Epithelial cell of proximal tubule (primary cell): Measurements from ENCODE around the gene BMF. TPM values are rescaled to one million over a fixed set of nuclear protein-coding genes. Genes with fewer than 3 reads are reported as not detected.

Experiments used
- DNase-seq: peaks from one replicate; pipeline ENCODE4 v3.0.0-alpha.2; 2011; ENCODE audit warnings: low read depth
- H3K4me3 ChIP-seq: 2 replicates; pipeline ENCODE4 v1.5.1; 2011; ENCODE audit warnings: low read depth, mild to moderate bottlenecking, low read length
- total RNA-seq: library from RNA; depleted of rRNA; stranded (reverse); fragments of >200 nt; gene quantifications from 2 replicates; pipeline ENCODE4 v1.2.3, GENCODE V29; 2015
- TF ChIP-seq, protein P1 (sequence below): conservative IDR thresholded peaks from 2 replicates; pipeline ENCODE4 v1.5.1; 2012; ENCODE audit warnings: low read depth, mild to moderate bottlenecking, low read length

BMF gene
- total RNA-seq, 1 donor from 2014 or later, result 33.1 TPM

DNA sequence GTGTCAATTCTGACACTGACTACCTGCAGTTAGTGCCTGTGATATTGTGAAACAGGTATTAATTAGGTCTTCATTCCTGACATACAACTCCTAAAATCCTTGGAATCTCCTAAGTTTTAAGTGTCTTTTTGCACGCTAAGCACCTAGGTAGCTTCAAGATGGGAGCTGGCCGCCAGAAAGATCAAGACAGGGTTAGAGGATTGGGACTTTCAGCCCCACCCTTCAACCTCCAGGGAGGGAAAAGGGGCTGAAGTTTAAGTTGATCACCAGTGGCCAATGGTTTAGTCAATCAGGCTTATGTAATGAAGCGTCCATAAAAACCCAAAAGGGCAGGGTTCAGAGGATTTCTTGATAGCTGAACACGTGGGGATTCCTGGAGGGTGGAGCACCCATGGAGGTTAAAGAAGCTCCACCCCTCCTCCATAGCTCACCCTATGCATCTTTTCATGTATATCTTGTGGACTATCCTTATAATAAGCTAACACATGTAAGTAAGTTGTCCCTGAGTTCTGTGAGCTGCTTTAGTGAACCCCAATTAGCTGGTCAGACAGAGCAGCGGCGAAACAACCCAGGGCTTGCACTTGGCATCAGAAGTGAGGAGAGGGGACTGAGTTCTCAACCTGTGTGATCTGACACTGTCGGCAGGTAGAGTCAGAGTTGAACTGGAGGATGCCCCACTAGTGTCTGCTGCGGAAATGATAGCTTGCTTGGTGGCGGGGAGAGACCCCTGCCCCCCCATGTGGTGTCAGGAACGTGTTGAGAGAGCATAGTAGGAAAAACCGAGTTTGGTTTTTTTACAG lies 56.9 kb downstream of the BMF start:
- DNase-seq, result no peak
- TF ChIP-seq, protein P1, sequence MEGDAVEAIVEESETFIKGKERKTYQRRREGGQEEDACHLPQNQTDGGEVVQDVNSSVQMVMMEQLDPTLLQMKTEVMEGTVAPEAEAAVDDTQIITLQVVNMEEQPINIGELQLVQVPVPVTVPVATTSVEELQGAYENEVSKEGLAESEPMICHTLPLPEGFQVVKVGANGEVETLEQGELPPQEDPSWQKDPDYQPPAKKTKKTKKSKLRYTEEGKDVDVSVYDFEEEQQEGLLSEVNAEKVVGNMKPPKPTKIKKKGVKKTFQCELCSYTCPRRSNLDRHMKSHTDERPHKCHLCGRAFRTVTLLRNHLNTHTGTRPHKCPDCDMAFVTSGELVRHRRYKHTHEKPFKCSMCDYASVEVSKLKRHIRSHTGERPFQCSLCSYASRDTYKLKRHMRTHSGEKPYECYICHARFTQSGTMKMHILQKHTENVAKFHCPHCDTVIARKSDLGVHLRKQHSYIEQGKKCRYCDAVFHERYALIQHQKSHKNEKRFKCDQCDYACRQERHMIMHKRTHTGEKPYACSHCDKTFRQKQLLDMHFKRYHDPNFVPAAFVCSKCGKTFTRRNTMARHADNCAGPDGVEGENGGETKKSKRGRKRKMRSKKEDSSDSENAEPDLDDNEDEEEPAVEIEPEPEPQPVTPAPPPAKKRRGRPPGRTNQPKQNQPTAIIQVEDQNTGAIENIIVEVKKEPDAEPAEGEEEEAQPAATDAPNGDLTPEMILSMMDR, result no peak
- no peak overlapping the region for H3K4me3 ChIP-seq

DNA sequence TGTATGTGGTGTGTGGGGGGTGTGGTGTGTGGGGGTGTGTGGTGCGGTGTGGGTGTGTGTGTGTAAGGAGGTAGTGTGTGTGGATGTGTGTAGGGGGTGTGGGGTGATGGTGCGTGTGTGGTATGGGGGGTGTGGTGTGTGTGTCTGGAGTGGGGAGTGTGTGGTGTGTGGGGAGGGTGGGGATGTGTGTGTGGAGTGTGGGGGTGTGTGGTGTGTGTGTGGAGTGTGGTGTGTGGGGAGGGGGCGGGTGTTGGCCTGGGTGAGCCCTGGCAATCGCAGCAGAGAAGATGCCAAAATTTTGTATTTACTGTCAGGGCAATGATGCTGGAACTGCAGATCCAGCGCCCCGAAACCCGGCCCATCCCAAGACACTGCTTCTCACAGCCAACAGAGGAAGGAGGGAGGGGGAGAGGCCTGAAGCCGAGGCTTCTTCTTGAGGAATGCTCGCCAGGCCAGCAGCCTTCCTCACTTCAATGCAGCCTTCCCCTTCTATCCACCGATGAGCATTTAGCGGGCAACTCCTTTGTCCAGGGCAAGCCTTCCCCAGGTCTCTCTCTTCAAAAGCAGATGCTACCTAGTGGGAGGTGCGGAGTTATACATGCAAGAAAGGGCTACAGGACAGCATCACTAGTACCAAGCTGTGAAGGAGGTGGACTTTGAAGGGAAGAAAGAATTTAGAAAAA lies 57.8 kb downstream of the BMF start:
- DNase-seq, result no peak
- TF ChIP-seq, protein P1, result no peak
- no peak overlapping the region for H3K4me3 ChIP-seq

GRCh38 chr15:40048926-40049475 lies 59.7 kb downstream of the BMF start:
- H3K4me3 ChIP-seq, result no peak overlapping the region
- no peak for DNase-seq
- TF ChIP-seq, protein P1, result no peak

DNA sequence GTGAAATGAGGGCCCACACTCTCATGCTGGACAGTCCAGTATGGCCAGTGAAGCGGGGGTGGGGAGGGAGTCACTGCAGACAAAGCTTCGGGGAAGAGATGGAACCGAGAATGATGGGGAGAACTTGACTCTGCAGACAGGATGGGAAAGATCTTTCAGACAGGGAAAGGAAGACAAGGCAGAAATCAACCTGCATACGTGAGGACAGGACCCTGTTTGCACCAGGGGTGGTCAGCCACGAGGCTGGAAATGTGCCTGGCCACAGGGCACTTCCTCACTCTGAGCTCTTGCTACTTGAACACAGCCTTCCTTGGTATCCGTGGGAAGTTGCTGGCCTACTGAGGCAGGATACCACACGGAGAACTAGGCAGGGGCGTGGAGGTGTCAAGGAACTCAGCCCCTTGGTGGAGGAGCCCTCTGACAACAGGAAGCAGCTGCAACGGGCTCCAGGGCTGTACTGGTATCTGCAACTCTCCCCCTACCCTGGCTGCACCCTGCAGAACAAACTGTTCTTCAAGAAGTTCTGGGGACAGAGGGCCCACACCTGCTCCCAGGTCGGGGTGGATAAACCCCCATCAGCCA lies 60.4 kb downstream of the BMF start:
- DNase-seq, result no peak
- H3K4me3 ChIP-seq, result no peak overlapping the region
- TF ChIP-seq, protein P1, result no peak

- H3K4me3 ChIP-seq, result no peak overlapping the region
- TF ChIP-seq, protein P1, result no peak
- no peak for DNase-seq
These were observed 61.1 kb downstream of the BMF start for GRCh38 chr15:40047415-40048210.

GRCh38 chr15:40046721-40047414 lies 61.8 kb downstream of the BMF start:
- DNase-seq, result peak; percentile 63
- H3K4me3 ChIP-seq, result no peak overlapping the region
- TF ChIP-seq, protein P1, result no peak
